GM06990 (cell line): ENCODE results near the gene RAB3B.

Source experiments
- DNase-seq: peaks from one replicate; pipeline ENCODE4 v3.0.0-alpha.2; 2011; ENCODE audit not compliant: insufficient read length; ENCODE audit errors: extremely low read depth
- H3K27me3 ChIP-seq: replicated peaks from 2 replicates; pipeline ENCODE4 v1.6.0; 2011; ENCODE audit warnings: low read length; ENCODE audit not compliant: control insufficient read depth, insufficient read depth
- H3K36me3 ChIP-seq: 2 replicates; pipeline ENCODE4 v1.5.1; 2011; ENCODE audit warnings: low read length; ENCODE audit not compliant: control insufficient read depth, insufficient read depth
- H3K4me3 ChIP-seq: replicated peaks from 2 replicates; pipeline ENCODE4 v1.5.1; 2011; ENCODE audit warnings: low read depth, mild to moderate bottlenecking, control low read depth, low read length
- CTCF ChIP-seq: IDR thresholded peaks from 2 replicates; pipeline ENCODE4 v1.5.1; 2011; ENCODE audit warnings: low read length, control low read depth, mild to moderate bottlenecking, inconsistent platforms; ENCODE audit not compliant: insufficient read depth, poor library complexity, severe bottlenecking

Gene RAB3B

GRCh38 chr1:51941528-51941927, 49.0 kb downstream of the RAB3B start:
- Histone ChIP-seq H3K27me3 (no peaks in the 10 kb centered on the region), H3K36me3 (no peaks in the 10 kb centered on the region), H3K4me3 (no peak overlapping the region)
- DNase-seq = no peak
- no peak for TF ChIP-seq CTCF

GRCh38 chr1:51937112-51937511, 53.4 kb downstream of the RAB3B start:
- Histone ChIP-seq H3K36me3 (no peaks in the 10 kb centered on the region), H3K27me3 (no peaks in the 10 kb centered on the region), H3K4me3 (no peak overlapping the region)
- no peak for TF ChIP-seq CTCF
- DNase-seq = no peak

GRCh38 chr1:51936531-51936930, 54.0 kb downstream of the RAB3B start:
- H3K4me3 ChIP-seq = no peak overlapping the region
- H3K27me3 ChIP-seq = no peaks in the 10 kb centered on the region
- DNase-seq = no peak
- H3K36me3 ChIP-seq = no peaks in the 10 kb centered on the region
- TF ChIP-seq CTCF = no peak

GRCh38 chr1:51933344-51933743, 57.2 kb downstream of the RAB3B start:
- no peak for DNase-seq
- Histone ChIP-seq H3K36me3 (no peaks in the 10 kb centered on the region), H3K27me3 (no peaks in the 10 kb centered on the region; the same call in 1 of the 2 replicates), H3K4me3 (no peak overlapping the region)
- TF ChIP-seq CTCF = no peak

GRCh38 chr1:51930329-51930728, 60.2 kb downstream of the RAB3B start:
- Histone ChIP-seq H3K4me3 (no peak overlapping the region), H3K36me3 (no peaks in the 10 kb centered on the region), H3K27me3 (no peaks in the 10 kb centered on the region; the same call in 1 of the 2 replicates)
- no peak for DNase-seq
- TF ChIP-seq CTCF = no peak

GRCh38 chr1:51928896-51929295, 61.6 kb downstream of the RAB3B start:
- DNase-seq = no peak
- Histone ChIP-seq H3K36me3 (no peaks in the 10 kb centered on the region), H3K27me3 (no peaks in the 10 kb centered on the region; the same call in 1 of the 2 replicates)

More at GRCh38 chr1:51928896-51929295, 61.6 kb downstream of the RAB3B start:
- TF ChIP-seq CTCF = no peak
- H3K4me3 ChIP-seq = no peak overlapping the region
